Ovary (tissue), 9 donors: Measurements from ENCODE around the gene UBE2I. TPM values are rescaled to one million over a fixed set of nuclear protein-coding genes. Genes with fewer than 3 reads are reported as not detected.
"Not testable (repeated sequence)": the region's sequence is repeated elsewhere in the genome, so short reads cannot be mapped to it uniquely, and the experiment has no call there.

Source experiments
- DNase-seq, 5 donors: peaks; one replicate each; pipeline ENCODE4 v3.0.0-alpha.2; 2019 to 2020
- H3K27ac ChIP-seq, 2 donors: fragments of 200-600 bp; one replicate each; pipeline versions ENCODE4 v1.5.1 to v1.8.0; 2019 to 2022
- H3K27me3 ChIP-seq: fragments of 200-600 bp; one replicate; pipeline ENCODE4 v1.8.0; 2022
- H3K36me3 ChIP-seq: fragments of 200-600 bp; sonication (generic); one replicate; pipeline ENCODE4 v1.5.1; 2019
- H3K4me1 ChIP-seq: one replicate; pipeline ENCODE4 v1.8.1; 2013; ENCODE audit warnings: mild to moderate bottlenecking, moderate library complexity; ENCODE audit not compliant: insufficient read depth
- H3K4me3 ChIP-seq: fragments of 200-600 bp; sonication (generic); one replicate; pipeline ENCODE4 v1.5.1; 2017
- H3K9me3 ChIP-seq, 2 donors: fragments of 200-600 bp in 1 of 2; sonication (generic) in 1 of 2; one replicate each; pipeline versions ENCODE4 v1.5.1 to v1.8.1; 2013 to 2019; ENCODE audit warnings: mild to moderate bottlenecking in 1 of 2, moderate library complexity in 1 of 2
- CTCF ChIP-seq, 3 donors: fragments of 450-650 bp in 2 of 3; fragments of 200-600 bp in 1 of 3; IDR thresholded peaks; one replicate each; pipeline versions ENCODE4 v1.5.1 to v1.8.0; 2016 to 2022; ENCODE audit warnings: antibody characterized with exemption in 3 of 3, mild to moderate bottlenecking in 1 of 3
- EP300 ChIP-seq: sonication (generic); formaldehyde crosslinking; IDR thresholded peaks from one replicate; pipeline ENCODE4 v1.6.1; 2017; ENCODE audit warnings: antibody characterized with exemption
- POLR2A ChIP-seq: fragments of 450-650 bp; IDR thresholded peaks from one replicate; pipeline ENCODE4 v1.6.1; 2017; ENCODE audit warnings: antibody characterized with exemption, mild to moderate bottlenecking, moderate library complexity
- WGBS, 3 donors: extraction: QIAGEN DNeasy Blood & Tissue Kit in 1 of 3; methylation state at CpG; one replicate each; pipeline versions ENCODE4 v1.1.5 to v1.1.7; 2013 to 2017; 5-methylcytosine and 5-hydroxymethylcytosine counted together
- intact Hi-C, 4 donors: fragments of 100-400 bp; cut with DNase I; formaldehyde crosslinking; loops; one replicate each; pipeline versions ENCODE4 v1.11.0 to v1.15.1; 2022 to 2023
- polyA plus RNA-seq, 2 donors: library from polyadenylated mRNA; stranded (reverse); fragments of 200-250 nt in 1 of 2; fragments of 350-450 nt in 1 of 2; fragmentation: Illumina TruSeq in 1 of 2; extraction: RNeasy Lipid Tissue Mini Kit (QIAGEN cat#74804) in 1 of 2; gene quantifications; one replicate each; pipeline ENCODE4 v1.2.3, GENCODE V29; 2013 to 2014
- total RNA-seq, 7 donors: library from RNA; depleted of rRNA in 2 of 7; stranded (reverse); fragments of >200 nt in 2 of 7; fragmentation: NEBNext Ultra II Directional in 3 of 7; extraction: Animal tissue kit (Norgen Biotek cat#: 25700) in 3 of 7; gene quantifications; one replicate each; pipeline versions ENCODE4 v1.1.0 to v1.2.4, GENCODE V29; 2016 to 2023
- donor health status: DM: no; HTN: no; CAD: no; lungs with moderate emphysema.
- donor health status: DM: no; HTN: no; CAD: no.
- donor health status: Bipolar disorder and iron deficiency.
- donor health status: DM: yes; HTN: yes; CAD: no.
- donor health status: DM: no; HTN: no; CAD: no.
- donor health status: DM: yes; HTN: yes; CAD: no.

The UBE2I gene
- total and polyA plus RNA-seq, 9 donors = 63.9 to 258 (median 145) TPM

GRCh38 chr16:1326946-1327618 is 17.6 kb downstream of the UBE2I start:
- Histone ChIP-seq H3K4me3 (no peak overlapping the region), H3K9me3 (no peaks in the 10 kb centered on the region), H3K4me1 (no peaks in the 10 kb centered on the region), H3K27me3 (no peaks in the 10 kb centered on the region), H3K27ac (no peak overlapping the region), H3K36me3 (no peaks in the 10 kb centered on the region)
- no peak for TF ChIP-seq EP300
- TF ChIP-seq CTCF (IDR thresholded peaks at IDR 0.05) = no peak
- TF ChIP-seq POLR2A = no peak
- WGBS, 3 donors = 65 to 77% (median 70%) methylated on average over 8 to 17 of the region's 17 CpGs
- intact Hi-C loops = no loop called here
- no peak for DNase-seq

- H3K27me3 ChIP-seq = no peaks in the 10 kb centered on the region
- no peaks in the 10 kb centered on the region for H3K9me3 ChIP-seq
- H3K27ac ChIP-seq = no peak overlapping the region
- intact Hi-C loops = no loop called here
- TF ChIP-seq POLR2A (no peak), CTCF (IDR thresholded peaks at IDR 0.05) (no peak), EP300 (no peak)
- H3K4me1 ChIP-seq = no peaks in the 10 kb centered on the region
- H3K4me3 ChIP-seq = no peak overlapping the region
- no peaks in the 10 kb centered on the region for H3K36me3 ChIP-seq
- no peak for DNase-seq
- 45 to 57% (median 57%) methylated on average over 4 to 5 of the region's 5 CpGs for WGBS, 3 donors
Measured at GRCh38 chr16:1327619-1327947, 18.1 kb downstream of the UBE2I start.

- H3K27ac ChIP-seq, H3K4me1 ChIP-seq, H3K9me3 ChIP-seq, H3K36me3 ChIP-seq, H3K4me3 ChIP-seq, DNase-seq, intact Hi-C loops, H3K27me3 ChIP-seq: not testable (repeated sequence)
- 83 to 89% (median 84%) methylated on average over 20 of the region's 20 CpGs for WGBS, 3 donors
Measured at GRCh38 chr16:1328136-1328535, 18.7 kb downstream of the UBE2I start.

- H3K4me1 ChIP-seq, intact Hi-C loops: not testable (repeated sequence)
- WGBS, 3 donors = 90 to 93% (median 93%) methylated on average over 10 of the region's 10 CpGs
Measured at GRCh38 chr16:1328961-1329360, 19.5 kb downstream of the UBE2I start.

GRCh38 chr16:1330260-1330914 is 21.0 kb downstream of the UBE2I start:
- Histone ChIP-seq H3K36me3 (no peaks in the 10 kb centered on the region), H3K27me3 (no peaks in the 10 kb centered on the region), H3K27ac (no peak overlapping the region), H3K4me3 (no peak overlapping the region), H3K9me3 (no peaks in the 10 kb centered on the region), H3K4me1 (no peaks in the 10 kb centered on the region)
- TF ChIP-seq POLR2A (no peak), EP300 (no peak), CTCF (IDR thresholded peaks at IDR 0.05) (no peak)
- DNase-seq = no peak
- WGBS, 3 donors = 60 to 66% (median 61%) methylated on average over 17 of the region's 17 CpGs
- intact Hi-C loops = no loop called here

More at GRCh38 chr16:1328961-1329360, 19.5 kb downstream of the UBE2I start:
- not testable (repeated sequence) for H3K36me3 ChIP-seq, H3K27ac ChIP-seq, DNase-seq, H3K4me3 ChIP-seq, H3K27me3 ChIP-seq, H3K9me3 ChIP-seq
